GM18861 (cell line): ENCODE data around the gene S100A1.
"Not testable (repeated sequence)": the region's sequence is repeated elsewhere in the genome, so short reads cannot be mapped to it uniquely, and the experiment has no call there.

Experiments
- ATAC-seq: cut with Tn5 transposase; IDR thresholded peaks from one replicate; pipeline ENCODE4 v1.9.1; 2021; ENCODE audit not compliant: unreplicated experiment

Gene S100A1

DNA sequence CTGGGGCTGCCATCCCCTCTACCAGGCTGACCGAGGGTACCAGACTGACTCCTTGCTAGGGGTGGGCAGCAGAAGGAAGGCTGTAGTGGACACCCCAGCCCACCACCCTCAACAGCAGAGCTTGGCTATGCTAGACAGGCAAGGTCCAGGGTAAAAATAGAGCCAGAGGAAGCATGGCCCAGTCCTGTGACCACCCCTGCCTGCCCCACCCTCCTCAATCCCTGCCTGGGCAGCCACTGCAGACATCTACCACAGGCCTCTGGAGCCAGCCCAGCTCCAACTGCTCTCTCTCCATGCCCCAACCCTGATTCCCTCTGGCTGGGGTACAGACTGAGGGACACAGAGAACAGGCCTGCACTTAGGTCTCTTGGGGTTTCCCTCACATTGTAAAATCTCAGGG lies 1.7 kb downstream of the S100A1 start:
- no peak for ATAC-seq

DNA sequence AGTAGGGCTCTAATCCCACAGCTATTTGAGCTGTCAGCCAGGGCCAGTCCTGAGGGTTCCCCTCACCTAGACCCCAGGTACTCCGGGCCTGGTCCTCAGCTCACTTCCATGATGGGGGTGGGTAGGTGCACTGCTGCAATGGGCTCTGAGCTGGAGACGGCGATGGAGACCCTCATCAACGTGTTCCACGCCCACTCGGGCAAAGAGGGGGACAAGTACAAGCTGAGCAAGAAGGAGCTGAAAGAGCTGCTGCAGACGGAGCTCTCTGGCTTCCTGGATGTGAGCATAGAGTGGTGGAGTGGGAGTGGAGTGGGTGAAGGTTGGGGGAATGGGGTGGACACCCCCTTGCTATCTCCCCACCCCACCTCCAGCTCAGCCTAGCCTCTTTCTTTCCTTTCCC lies 2.1 kb downstream of the S100A1 start:
- no peak for ATAC-seq

DNA sequence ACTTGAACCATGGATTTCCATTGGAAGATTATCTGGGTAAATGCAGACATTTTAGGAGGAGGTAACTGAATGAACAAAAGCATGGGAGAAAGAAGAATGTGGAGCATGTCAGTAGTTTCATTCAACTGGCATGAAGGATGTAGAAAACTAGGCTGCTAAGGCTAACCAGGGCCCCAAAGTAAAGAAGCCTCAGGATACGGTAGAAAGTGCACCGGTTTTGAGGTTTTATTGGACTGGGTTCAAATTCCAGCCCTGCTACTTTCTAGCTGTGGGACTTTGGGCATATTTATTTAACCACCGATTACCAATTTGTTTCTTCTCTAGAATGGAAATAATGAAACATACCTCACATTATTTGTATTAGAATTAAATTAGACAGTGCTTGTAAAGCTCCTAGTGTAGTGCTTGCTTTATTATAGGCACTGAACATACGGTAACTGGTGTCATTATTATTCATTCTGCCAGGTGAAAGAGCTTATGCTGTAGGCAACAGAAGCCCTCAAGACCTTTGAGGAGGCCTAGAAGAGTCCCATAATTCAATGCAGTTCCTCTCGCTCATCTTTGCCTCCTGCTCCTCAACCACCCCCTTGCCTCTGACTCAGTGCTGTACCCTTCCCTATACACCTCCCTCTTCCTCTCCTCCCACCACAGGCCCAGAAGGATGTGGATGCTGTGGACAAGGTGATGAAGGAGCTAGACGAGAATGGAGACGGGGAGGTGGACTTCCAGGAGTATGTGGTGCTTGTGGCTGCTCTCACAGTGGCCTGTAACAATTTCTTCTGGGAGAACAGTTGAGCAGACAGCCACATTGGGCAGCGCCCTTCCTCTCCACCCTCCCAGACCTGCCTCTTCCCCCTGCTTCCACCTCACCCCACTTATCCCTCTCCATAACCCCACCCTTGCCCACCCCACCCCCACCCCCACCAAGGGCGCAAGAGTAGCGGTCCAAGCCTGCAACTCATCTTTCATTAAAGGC lies 3.1 kb downstream of the S100A1 start:
- no peak for ATAC-seq

DNA sequence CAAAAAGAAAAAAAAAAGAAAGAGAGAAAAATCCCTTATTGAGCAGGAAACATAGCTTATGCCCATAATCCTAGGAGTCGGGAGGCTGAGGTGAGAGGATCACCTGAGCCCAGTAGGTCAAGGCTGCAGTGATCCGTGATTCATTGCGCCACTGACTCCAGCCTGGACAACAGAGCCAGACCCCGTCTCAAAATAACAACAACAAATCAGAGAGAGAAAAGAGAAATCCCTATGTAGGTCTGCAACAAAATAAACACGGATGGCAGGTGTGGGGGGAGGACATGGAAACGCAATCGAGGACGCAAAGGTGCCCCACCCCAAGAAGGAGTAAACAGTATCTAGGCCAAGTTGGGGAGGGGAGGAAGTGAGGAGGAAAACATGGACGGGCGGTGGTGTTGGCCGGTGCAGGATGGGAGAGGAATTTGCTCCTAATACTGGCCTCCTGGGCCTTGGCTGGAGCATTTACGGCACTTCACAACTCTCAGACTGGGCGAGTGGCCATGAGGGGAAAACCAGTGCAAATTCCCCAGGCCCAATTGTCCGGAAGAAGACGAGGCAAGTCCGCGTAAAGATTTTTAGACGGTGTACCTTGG lies 5.0 kb downstream of the S100A1 start:
- ATAC-seq, result no peak

GRCh38 chr1:153633754-153634665 lies 5.8 kb downstream of the S100A1 start, which contains the start of gene CHTOP:
Gene CHTOP, plus strand, starts transcription at chr1:153634066. Its CDS starts 2,523 bp downstream, at chr1:153636589.
- ATAC-seq, result peak; percentile 87

GRCh38 chr1:153635872-153636271 lies 7.6 kb downstream of the S100A1 start:
- ATAC-seq, result no peak

GRCh38 chr1:153636312-153636711 lies 8.1 kb downstream of the S100A1 start:
- no peak for ATAC-seq

GRCh38 chr1:153638261-153638660 lies 10.0 kb downstream of the S100A1 start:
- no peak for ATAC-seq

GRCh38 chr1:153639280-153639679 lies 11.0 kb downstream of the S100A1 start:
- no peak for ATAC-seq

DNA sequence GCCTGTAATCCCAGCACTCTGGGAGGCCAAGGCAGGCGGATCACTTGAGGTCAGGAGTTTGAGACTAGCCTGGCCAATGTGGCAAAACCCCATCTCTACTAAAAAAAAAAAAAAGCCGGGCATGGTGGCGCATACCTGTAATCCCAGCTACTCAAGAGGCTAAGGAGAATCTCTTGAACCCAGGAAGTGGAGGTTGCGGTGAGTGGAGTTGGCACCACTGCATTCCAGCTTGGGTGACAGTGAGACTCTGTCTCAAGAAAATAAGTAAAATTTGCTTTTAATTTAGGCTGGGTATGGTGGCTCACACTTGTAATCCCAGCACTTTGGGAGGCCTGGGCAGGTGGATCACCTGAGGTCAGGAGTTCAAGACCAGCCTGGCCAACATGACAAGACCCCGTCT lies 12.0 kb downstream of the S100A1 start:
- ATAC-seq, result not testable (repeated sequence)

DNA sequence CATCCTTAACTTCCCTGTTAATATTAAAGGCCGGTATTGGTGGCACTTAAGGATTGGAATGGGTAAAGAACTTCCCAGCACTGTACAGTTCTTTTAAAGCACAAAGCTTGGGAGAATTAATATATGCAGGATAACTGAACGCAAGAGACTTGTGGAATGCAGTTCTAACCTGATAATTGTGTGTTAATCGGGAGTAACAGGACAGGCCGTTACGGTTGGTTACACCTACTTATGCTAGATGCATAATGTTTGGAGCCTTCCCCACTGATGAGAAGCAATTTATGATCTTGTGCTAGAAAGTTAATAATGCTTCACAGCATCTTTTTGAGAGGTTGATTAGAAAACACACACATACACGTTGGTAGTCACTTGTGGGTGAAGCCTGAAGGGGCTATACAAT lies 12.6 kb downstream of the S100A1 start:
- ATAC-seq, result no peak

- ATAC-seq, result no peak
These were observed 13.9 kb downstream of the S100A1 start for GRCh38 chr1:153642161-153642560.

DNA sequence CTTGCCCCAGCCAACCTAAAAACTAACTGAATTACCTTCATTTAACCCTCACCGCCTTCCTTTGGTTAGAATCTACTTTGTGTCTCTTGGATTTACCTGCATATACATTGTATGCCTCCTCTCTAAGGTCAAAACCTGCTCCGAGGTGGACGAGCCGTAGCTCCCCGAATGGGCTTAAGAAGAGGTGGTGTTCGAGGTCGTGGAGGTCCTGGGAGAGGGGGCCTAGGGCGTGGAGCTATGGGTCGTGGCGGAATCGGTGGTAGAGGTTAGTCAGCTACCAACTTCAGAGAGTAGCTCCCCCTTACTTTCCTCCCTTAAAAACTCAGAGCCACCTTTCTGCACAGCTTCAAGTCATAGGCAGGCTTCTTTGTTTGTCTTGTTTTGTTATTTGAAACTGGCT lies 14.9 kb downstream of the S100A1 start:
- no peak for ATAC-seq

DNA sequence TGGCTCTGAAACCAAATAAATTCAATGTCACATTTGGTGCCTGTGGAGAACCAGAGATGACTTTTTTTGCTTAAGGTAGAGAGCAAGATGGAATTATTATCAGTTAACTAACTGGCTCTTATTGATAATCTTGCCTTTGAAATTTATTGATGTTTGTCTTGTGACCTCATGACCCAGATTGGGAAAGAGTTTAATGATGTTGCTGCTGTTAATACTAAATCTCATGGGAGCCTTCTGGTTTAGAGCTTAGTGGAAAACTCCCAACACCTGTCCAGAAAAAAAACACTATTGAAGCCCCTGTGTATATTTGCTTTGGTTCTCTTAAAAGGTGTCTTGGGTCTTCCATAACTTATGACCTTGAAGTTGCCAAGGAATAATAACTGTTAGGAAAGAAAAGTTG lies 15.6 kb downstream of the S100A1 start:
- no peak for ATAC-seq

GRCh38 chr1:153646672-153647345 lies 18.6 kb downstream of the S100A1 start:
- ATAC-seq, result no peak

DNA sequence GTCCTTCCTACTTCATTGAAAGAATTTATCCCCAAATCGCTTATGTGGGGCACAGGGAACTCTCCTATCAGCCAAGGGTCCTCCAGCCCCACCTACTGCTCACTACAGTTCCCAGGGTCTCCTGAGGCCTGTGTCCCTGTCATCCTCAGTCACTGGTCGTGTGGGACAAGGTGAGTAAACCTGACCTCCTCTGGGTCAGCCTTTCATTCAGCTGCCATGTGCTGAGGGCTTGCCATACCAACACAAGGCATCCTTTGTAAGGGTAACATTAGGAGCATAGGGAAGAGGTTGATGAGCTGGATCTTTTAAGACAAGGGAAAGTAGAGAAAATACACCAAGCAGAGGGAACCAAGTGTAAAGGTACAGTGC lies 19.1 kb downstream of the S100A1 start:
- no peak for ATAC-seq

DNA sequence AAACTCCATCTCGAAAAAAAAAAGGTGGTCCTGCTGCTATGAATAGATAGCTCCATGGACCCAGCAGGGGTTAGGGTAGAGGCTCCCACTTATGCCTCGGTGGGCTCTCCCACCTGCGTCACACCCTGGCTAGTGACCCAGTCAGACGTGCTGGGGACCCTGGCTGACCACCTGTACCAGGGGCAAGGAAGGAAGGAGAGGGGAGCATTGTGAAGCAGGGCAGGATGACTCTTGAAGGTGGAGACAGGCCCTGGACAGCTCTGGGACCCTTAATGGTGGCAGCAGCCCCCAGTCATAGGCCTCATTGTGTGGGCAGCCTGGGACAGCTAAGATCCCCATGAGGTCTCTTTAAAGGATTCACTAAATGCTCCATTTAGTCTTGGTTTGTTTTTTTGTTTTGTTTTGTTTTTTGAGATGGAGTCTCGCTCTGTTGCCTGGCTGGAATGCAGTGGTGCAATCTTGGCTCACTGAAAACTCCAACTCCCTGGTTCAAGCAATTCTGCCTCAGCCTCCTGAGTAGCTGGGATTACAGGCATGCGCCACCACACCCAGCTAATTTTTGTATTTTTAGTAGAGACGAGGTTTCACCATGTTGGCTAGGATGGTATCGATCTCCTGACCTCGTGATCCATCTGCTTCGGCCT lies 19.9 kb downstream of the S100A1 start:
- ATAC-seq, result no peak

DNA sequence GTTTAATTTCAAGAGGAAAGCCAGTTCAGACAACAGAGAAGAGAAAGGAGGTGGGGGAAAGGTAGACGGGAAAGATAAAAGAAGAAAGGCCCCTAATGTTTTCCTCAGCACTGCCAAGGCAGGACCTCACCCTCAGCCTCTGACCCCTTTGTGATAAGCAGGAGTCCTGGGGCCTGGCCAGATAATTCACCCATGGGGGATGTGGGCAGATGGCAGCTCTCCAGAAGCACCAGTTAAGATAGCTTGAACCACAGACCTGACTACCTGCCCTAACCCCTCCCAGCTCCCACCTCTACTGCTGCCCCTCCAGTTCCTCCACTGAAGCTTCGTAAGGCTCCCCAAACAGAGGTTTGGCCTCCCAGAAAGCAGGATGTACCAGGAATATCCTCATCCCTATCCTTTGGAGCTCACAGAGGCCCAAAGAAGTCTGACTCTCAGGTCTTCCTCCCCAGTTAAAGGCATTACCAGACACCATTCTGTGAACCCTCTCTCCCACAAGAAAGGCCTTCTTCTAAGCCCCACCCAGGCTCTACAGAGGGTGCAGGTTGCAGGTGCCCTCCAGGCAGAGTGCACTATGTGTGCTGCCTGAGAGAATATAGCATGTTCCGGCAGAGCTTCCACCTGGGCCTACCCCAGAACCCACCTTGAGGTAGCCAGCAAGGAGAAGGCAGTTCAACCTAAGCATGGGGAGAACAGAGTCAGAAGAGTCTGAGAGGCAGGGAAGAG lies 21.1 kb downstream of the S100A1 start:
- ATAC-seq, result no peak

DNA sequence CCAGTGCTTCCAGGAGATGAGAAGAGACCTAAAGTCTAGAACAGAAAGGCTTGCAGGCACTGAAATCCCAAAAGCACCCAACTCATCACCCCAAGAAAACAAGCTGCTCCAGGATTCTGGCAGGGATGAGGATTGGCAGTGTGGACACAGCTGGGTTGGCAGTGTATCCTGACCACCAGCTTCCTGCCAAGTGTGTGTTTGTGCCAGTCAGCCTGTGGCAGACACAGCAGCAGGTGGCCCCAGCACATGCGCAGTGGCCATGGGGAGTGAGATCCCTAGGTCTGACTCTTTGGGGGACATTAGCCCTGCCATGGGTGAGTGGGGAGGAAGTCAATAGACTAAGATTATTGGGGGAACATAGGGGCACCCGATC lies 21.6 kb downstream of the S100A1 start:
- ATAC-seq, result no peak

- ATAC-seq, result no peak
These were observed 23.5 kb downstream of the S100A1 start for GRCh38 chr1:153651771-153652170.
